PC-3 (cell line): ENCODE measurements around the gene LGI4.

Experiments
- CTCF ChIP-seq: fragments of 300-600 bp; sonication (generic); conservative IDR thresholded peaks from 2 replicates; pipeline ENCODE4 v1.5.1; 2017; ENCODE audit warnings: antibody characterized with exemption, low read depth, mild to moderate bottlenecking, low read length
- EZH2 ChIP-seq: fragments of 300-600 bp; sonication (generic); IDR thresholded peaks from one replicate; pipeline ENCODE4 v1.6.1; 2017; ENCODE audit warnings: antibody characterized with exemption, mild to moderate bottlenecking, low read length; ENCODE audit not compliant: unreplicated experiment
- EZH2phosphoT487 ChIP-seq: fragments of 300-600 bp; sonication (generic); IDR thresholded peaks from 2 replicates; pipeline ENCODE4 v1.6.1; 2018; ENCODE audit warnings: mild to moderate bottlenecking, antibody characterized with exemption, low read length, borderline replicate concordance

GRCh38 chr19:35157431-35157830 is 22.6 kb upstream of the LGI4 start:
- no peak for TF ChIP-seq CTCF
- TF ChIP-seq EZH2: no peak
- TF ChIP-seq EZH2phosphoT487: no peak
